Adrenal gland (tissue), 12 donors: ENCODE data around the gene SUCLG1. TPM values are rescaled to one million over a fixed set of nuclear protein-coding genes. Genes with fewer than 3 reads are reported as not detected.

Experiments used
- DNase-seq, 7 donors: peaks; one replicate each; pipeline ENCODE4 v3.0.0-alpha.2; 2019 to 2020
- H3K27ac ChIP-seq, 5 donors: fragments of 200-600 bp; sonication (generic) in 4 of 5; 1 replicate in 3 of 5; 2 replicates in 2 of 5; pipeline versions ENCODE4 v1.5.1 to v1.8.0; 2016 to 2020; ENCODE audit warnings: mild to moderate bottlenecking in 1 of 5
- H3K27me3 ChIP-seq: fragments of 200-600 bp; 2 replicates; pipeline ENCODE4 v1.8.0; 2021
- H3K36me3 ChIP-seq, 2 donors: fragments of 200-600 bp; replicated peaks in 1 of 2; 1 replicate in 1 of 2; 2 replicates in 1 of 2; pipeline versions ENCODE4 v1.5.1 to v1.8.0; 2018 to 2022
- H3K4me1 ChIP-seq, 2 donors: fragments of 200-600 bp; replicated peaks in 1 of 2; 1 replicate in 1 of 2; 2 replicates in 1 of 2; pipeline versions ENCODE4 v1.5.1 to v1.8.0; 2018 to 2021
- H3K4me3 ChIP-seq, 4 donors: fragments of 200-600 bp; sonication (generic) in 3 of 4; one replicate each; pipeline ENCODE4 v1.5.1; 2016 to 2018
- H3K9me3 ChIP-seq, 3 donors: fragments of 200-600 bp; sonication (generic) in 1 of 3; replicated peaks in 1 of 3; 1 replicate in 2 of 3; 2 replicates in 1 of 3; pipeline versions ENCODE4 v1.5.1 to v1.8.0; 2016 to 2021
- POLR2A ChIP-seq, 2 donors: fragments of 450-650 bp; IDR thresholded peaks; one replicate each; pipeline ENCODE4 v1.6.1; 2017; ENCODE audit warnings: antibody characterized with exemption in 2 of 2, mild to moderate bottlenecking in 2 of 2, moderate library complexity in 1 of 2
- WGBS, 4 donors: extraction: QIAGEN DNeasy Blood & Tissue Kit in 2 of 4; methylation state at CpG; one replicate each; pipeline versions ENCODE4 v1.1.5 to v1.1.7; 2013 to 2017; 5-methylcytosine and 5-hydroxymethylcytosine counted together
- intact Hi-C, 2 donors: fragments of 100-400 bp; cut with DNase I; formaldehyde crosslinking; loops; one replicate each; pipeline versions ENCODE4 v1.14.1 to v1.15.0; 2022 to 2023
- polyA plus RNA-seq, 3 donors: library from polyadenylated mRNA; stranded (reverse); fragments of 200-250 nt in 2 of 3; fragments of 350-450 nt in 1 of 3; fragmentation: Illumina TruSeq in 1 of 3; extraction: RNeasy Lipid Tissue Mini Kit (QIAGEN cat#74804) in 1 of 3; gene quantifications; one replicate each; pipeline ENCODE4 v1.2.3, GENCODE V29; 2013 to 2014
- total RNA-seq, 9 donors: library from RNA; depleted of rRNA in 4 of 9; stranded (reverse); fragments of >200 nt in 4 of 9; fragments of 120-200 nt in 1 of 9; fragmentation: NEBNext Ultra II Directional in 1 of 9; extraction: Animal tissue kit (Norgen Biotek cat#: 25700) in 1 of 9; gene quantifications; one replicate each; pipeline versions ENCODE4 v1.1.0 to v1.2.4, GENCODE V29; 2013 to 2023
- TF ChIP-seq, protein P1 (sequence below), 6 experiments: fragments of 450-650 bp in 4 of 6; fragments of 200-600 bp in 2 of 6; sonication (generic) in 1 of 6; IDR thresholded peaks; 1 replicate in 5 of 6; 2 replicates in 1 of 6; pipeline versions ENCODE4 v1.5.1 to v1.8.0; 2016 to 2021; ENCODE audit warnings: antibody characterized with exemption in 6 of 6, mild to moderate bottlenecking in 2 of 6, moderate library complexity in 1 of 6
- donor health status: healthy with polysubstance abuse.
- donor health status: Bipolar disorder and iron deficiency.
- donor health status: DM: yes; HTN: yes; CAD: no.
- donor health status: DM: no; HTN: no; CAD: no.
- donor health status: DM: no; HTN: no; CAD: no.
- donor health status: DM: yes; HTN: yes; CAD: no.

Gene SUCLG1
- total and polyA plus RNA-seq, 12 donors: 42.5 to 270 (median 86.1) TPM

DNA sequence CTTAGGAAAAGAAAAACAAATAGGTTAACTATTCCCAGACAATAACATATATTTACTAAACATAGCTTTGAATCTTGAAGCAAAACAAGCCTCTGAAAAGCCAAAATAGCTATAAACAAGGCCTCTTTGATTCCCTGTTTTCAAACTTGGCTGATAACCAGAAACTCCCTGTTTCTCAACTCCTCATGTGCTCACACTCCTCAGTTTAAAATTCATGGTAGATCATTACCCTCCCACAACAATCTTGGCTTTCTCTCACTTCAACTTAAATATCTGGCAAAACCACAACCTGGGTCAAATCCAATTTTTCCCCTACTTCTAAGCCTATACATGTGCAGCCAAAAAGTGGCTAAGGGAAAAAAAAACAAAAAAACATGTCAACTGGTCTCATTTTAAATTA, 15.6 kb downstream of the SUCLG1 start:
- H3K4me3 ChIP-seq: no peak overlapping the region
- H3K27me3 ChIP-seq: no peaks in the 10 kb centered on the region
- peaks cover 0 to 41% of the 10 kb centered on the region in 2 donors for H3K36me3 ChIP-seq
- DNase-seq: no peak
- TF ChIP-seq, protein P1, sequence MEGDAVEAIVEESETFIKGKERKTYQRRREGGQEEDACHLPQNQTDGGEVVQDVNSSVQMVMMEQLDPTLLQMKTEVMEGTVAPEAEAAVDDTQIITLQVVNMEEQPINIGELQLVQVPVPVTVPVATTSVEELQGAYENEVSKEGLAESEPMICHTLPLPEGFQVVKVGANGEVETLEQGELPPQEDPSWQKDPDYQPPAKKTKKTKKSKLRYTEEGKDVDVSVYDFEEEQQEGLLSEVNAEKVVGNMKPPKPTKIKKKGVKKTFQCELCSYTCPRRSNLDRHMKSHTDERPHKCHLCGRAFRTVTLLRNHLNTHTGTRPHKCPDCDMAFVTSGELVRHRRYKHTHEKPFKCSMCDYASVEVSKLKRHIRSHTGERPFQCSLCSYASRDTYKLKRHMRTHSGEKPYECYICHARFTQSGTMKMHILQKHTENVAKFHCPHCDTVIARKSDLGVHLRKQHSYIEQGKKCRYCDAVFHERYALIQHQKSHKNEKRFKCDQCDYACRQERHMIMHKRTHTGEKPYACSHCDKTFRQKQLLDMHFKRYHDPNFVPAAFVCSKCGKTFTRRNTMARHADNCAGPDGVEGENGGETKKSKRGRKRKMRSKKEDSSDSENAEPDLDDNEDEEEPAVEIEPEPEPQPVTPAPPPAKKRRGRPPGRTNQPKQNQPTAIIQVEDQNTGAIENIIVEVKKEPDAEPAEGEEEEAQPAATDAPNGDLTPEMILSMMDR (IDR thresholded peaks at IDR 0.05): no peak
- TF ChIP-seq POLR2A (IDR thresholded peaks at IDR 0.05): no peak
- intact Hi-C loops: no loop called here
- no peaks in the 10 kb centered on the region for H3K9me3 ChIP-seq
- H3K4me1 ChIP-seq: no peaks in the 10 kb centered on the region
- H3K27ac ChIP-seq: no peak overlapping the region

DNA sequence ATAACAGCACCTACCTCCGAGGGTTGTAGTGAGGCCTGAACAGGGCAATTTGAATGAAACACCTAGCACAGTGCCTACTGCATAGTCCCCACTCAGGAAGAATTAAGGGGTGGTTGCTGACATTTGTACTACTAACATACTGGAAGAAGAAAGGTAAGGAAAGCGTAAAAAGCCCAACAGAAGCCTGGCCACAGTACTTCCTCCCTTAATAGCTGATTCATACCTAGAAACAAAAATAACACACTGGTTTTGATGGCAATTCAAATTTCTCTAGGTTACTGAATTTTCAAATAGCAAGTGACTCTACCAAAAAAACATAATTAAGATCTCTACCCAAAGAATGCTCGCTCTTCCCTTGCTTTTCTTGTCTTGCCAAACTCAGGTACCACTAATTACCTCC, 16.2 kb downstream of the SUCLG1 start:
- no peak for DNase-seq
- Histone ChIP-seq H3K27ac (no peak overlapping the region), H3K4me1 (no peaks in the 10 kb centered on the region), H3K9me3 (no peaks in the 10 kb centered on the region), H3K36me3 (peaks cover 0 to 44% of the 10 kb centered on the region in 2 donors), H3K4me3 (no peak overlapping the region), H3K27me3 (no peaks in the 10 kb centered on the region)
- intact Hi-C loops: no loop called here
- TF ChIP-seq, protein P1 (IDR thresholded peaks at IDR 0.05): no peak
- TF ChIP-seq POLR2A (IDR thresholded peaks at IDR 0.05): no peak
- 85 to 92% (median 88%) methylated on average over 3 of the region's 3 CpGs for WGBS, 4 donors

DNA sequence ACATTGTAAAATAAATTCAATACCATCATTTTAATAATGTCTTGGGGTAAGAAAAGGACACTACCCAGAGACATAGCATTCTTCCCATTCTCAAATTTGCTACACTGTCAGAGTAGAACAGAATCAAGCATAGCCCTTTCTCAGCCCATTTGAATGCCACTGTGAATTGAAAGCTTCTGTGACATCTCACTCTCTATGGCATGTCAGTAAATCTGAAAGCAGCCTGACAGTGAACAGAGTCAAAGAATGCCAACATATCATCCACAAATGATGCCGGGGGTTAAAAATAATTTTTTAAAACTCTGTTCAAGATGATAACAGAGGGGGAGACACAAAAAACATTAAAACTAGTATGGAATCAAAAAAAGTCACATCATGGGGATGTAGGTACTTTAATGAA, 17.6 kb downstream of the SUCLG1 start:
- intact Hi-C loops: no loop called here

DNA sequence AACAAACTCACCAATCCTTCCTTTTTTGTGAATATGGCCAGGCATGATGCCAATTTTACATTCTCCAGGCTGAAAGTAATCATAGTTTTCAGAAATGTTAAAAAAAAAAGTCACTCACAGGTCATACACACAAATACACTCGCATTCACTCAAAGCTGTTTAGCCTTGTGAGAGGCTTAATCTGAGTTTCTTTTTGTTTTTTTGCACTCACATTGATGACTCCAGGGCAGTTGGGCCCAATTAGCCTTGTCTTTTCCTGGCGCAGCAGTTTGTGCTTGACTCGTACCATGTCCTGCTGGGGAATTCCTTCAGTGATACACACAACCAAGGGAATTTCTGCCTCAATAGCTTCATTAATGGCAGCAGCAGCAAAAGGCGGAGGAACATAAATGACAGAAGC, 18.0 kb downstream of the SUCLG1 start:
- TF ChIP-seq, protein P1 (IDR thresholded peaks at IDR 0.05): no peak
- no peak for TF ChIP-seq POLR2A (IDR thresholded peaks at IDR 0.05)
- no peak overlapping the region for H3K27ac ChIP-seq
- H3K36me3 ChIP-seq: peaks cover 0 to 55% of the 10 kb centered on the region in 2 donors
- no peak for DNase-seq
- 83 to 94% (median 89%) methylated on average over 4 of the region's 4 CpGs for WGBS, 4 donors
- H3K9me3 ChIP-seq: no peaks in the 10 kb centered on the region
- no peaks in the 10 kb centered on the region for H3K27me3 ChIP-seq
- peaks cover 0 to 1% of the 10 kb centered on the region in 2 donors for H3K4me1 ChIP-seq
- intact Hi-C loops: no loop called here
- no peak overlapping the region for H3K4me3 ChIP-seq

More for the DNA sequence above, 17.6 kb downstream of the SUCLG1 start:
- TF ChIP-seq POLR2A (IDR thresholded peaks at IDR 0.05): no peak
- TF ChIP-seq, protein P1 (IDR thresholded peaks at IDR 0.05): no peak
- H3K4me1 ChIP-seq: no peaks in the 10 kb centered on the region
- DNase-seq: no peak
- H3K27me3 ChIP-seq: no peaks in the 10 kb centered on the region
- H3K4me3 ChIP-seq: no peak overlapping the region
- peaks cover 0 to 55% of the 10 kb centered on the region in 2 donors for H3K36me3 ChIP-seq
- H3K9me3 ChIP-seq: no peaks in the 10 kb centered on the region
- 90 to 97% (median 92%) methylated on average over 1 of the region's 1 CpG for whole genome bisulfite sequencing, 4 donors
- H3K27ac ChIP-seq: no peak overlapping the region
